ENCODE measurements around the gene RBM25. TPM values are rescaled to one million over a fixed set of nuclear protein-coding genes. Genes with fewer than 3 reads are reported as not detected.
A peak's percentile ranks its signal among the peaks of the same experiment; 100 is the strongest.

Gene RBM25
- total and polyA plus RNA-seq, 2 experiments from 2014 or later, result 42.3 to 52.2 TPM

- Histone ChIP-seq H4K20me1 (ENCODE audit: insufficient read depth, poor library complexity, severe bottlenecking) (peaks cover 28% of the 10 kb centered on the region), H3K4me3 (no peak overlapping the region), H3K4me2 (peak overlapping the region; percentile 22), H2AFZ (no peak overlapping the region), H3K79me2 (peaks cover 77% of the 10 kb centered on the region), H3K27ac (no peak overlapping the region), H3K9me2 (replicated peaks; ENCODE audit: insufficient read depth) (no peaks in the 10 kb centered on the region), H3K27me3 (no peaks in the 10 kb centered on the region), H3K4me1 (ENCODE audit: insufficient read depth) (peaks cover 7% of the 10 kb centered on the region), H3K36me3 (replicated peaks; ENCODE audit: insufficient read depth, low read depth) (no peaks in the 10 kb centered on the region), H3K9me3 (ENCODE audit: low read depth) (no peaks in the 10 kb centered on the region)
- TF ChIP-seq EZH2 (IDR thresholded peaks at IDR 0.05; ENCODE audit: borderline replicate concordance) (no peak), CTCF (IDR thresholded peaks at IDR 0.05; ENCODE audit: poor library complexity) (no peak), EZH2phosphoT487 (IDR thresholded peaks at IDR 0.05; ENCODE audit: low read depth, severe bottlenecking, unreplicated experiment) (no peak)
- DNase-seq (ENCODE audit: low spot score), result no peak
- 96% methylated on average over 4 of the region's 4 CpGs for WGBS (ENCODE audit: low lambda C conversion rate, missing lambda C conversion rate)
Measured at GRCh38 chr14:73022051-73022450, 36.3 kb upstream of the RBM25 start.

GRCh38 chr14:73025544-73025943 lies 32.8 kb upstream of the RBM25 start:
- Histone ChIP-seq H3K9me2 (replicated peaks; ENCODE audit: insufficient read depth) (no peaks in the 10 kb centered on the region), H3K9me3 (ENCODE audit: low read depth) (no peaks in the 10 kb centered on the region), H3K27me3 (no peaks in the 10 kb centered on the region), H4K20me1 (ENCODE audit: insufficient read depth, poor library complexity, severe bottlenecking) (peaks cover 16% of the 10 kb centered on the region), H3K36me3 (replicated peaks; ENCODE audit: insufficient read depth, low read depth) (no peaks in the 10 kb centered on the region), H3K79me2 (peaks cover 55% of the 10 kb centered on the region), H3K4me3 (peak overlapping the region; percentile 50), H3K4me2 (peak overlapping the region; percentile 94), H3K27ac (no peak overlapping the region), H2AFZ (no peak overlapping the region), H3K4me1 (ENCODE audit: insufficient read depth) (peaks cover 9% of the 10 kb centered on the region)
- no peak for DNase-seq (ENCODE audit: low spot score)
- TF ChIP-seq CTCF (IDR thresholded peaks at IDR 0.05; ENCODE audit: poor library complexity) (no peak), EZH2 (IDR thresholded peaks at IDR 0.05; ENCODE audit: borderline replicate concordance) (no peak), EZH2phosphoT487 (IDR thresholded peaks at IDR 0.05; ENCODE audit: low read depth, severe bottlenecking, unreplicated experiment) (no peak)
- WGBS (ENCODE audit: low lambda C conversion rate, missing lambda C conversion rate), result 87% methylated on average over 3 of the region's 3 CpGs

GRCh38 chr14:73026243-73026844 lies 32.0 kb upstream of the RBM25 start:
- Histone ChIP-seq H3K9me3 (ENCODE audit: low read depth) (no peaks in the 10 kb centered on the region), H3K9me2 (replicated peaks; ENCODE audit: insufficient read depth) (no peaks in the 10 kb centered on the region), H3K4me2 (peak overlapping the region; percentile 94), H2AFZ (peak overlapping the region; percentile 43), H3K4me3 (peak overlapping the region; percentile 50), H4K20me1 (ENCODE audit: insufficient read depth, poor library complexity, severe bottlenecking) (peaks cover 12% of the 10 kb centered on the region), H3K4me1 (ENCODE audit: insufficient read depth) (peaks cover 9% of the 10 kb centered on the region), H3K36me3 (replicated peaks; ENCODE audit: insufficient read depth, low read depth) (no peaks in the 10 kb centered on the region), H3K79me2 (peaks cover 47% of the 10 kb centered on the region), H3K27me3 (no peaks in the 10 kb centered on the region), H3K27ac (peak overlapping the region; percentile 76)
- 6% methylated on average over 13 of the region's 21 CpGs for WGBS (ENCODE audit: low lambda C conversion rate, missing lambda C conversion rate)
- DNase-seq (ENCODE audit: low spot score), result no peak
- no peak for TF ChIP-seq EZH2 (IDR thresholded peaks at IDR 0.05; ENCODE audit: borderline replicate concordance)
- TF ChIP-seq EZH2phosphoT487 (IDR thresholded peaks at IDR 0.05; ENCODE audit: low read depth, severe bottlenecking, unreplicated experiment), result no peak
- TF ChIP-seq CTCF (IDR thresholded peaks at IDR 0.05; ENCODE audit: poor library complexity), result no peak
